Aorta (tissue), 5 donors: ENCODE results near the gene SBF2. TPM values are rescaled to one million over a fixed set of nuclear protein-coding genes. Genes with fewer than 3 reads are reported as not detected.
"Not testable (repeated sequence)": the region's sequence is repeated elsewhere in the genome, so short reads cannot be mapped to it uniquely, and the experiment has no call there.

Source experiments
- ATAC-seq: fragments of 200-7000 bp; cut with Tn5 transposase; one replicate; pipeline ENCODE4 v1.9.1; 2022; ENCODE audit warnings: moderate library complexity; ENCODE audit not compliant: low FRiP score
- DNase-seq, 2 donors: peaks; one replicate each; pipeline ENCODE4 v3.0.0-alpha.2; 2020
- H3K27ac ChIP-seq, 2 donors: one replicate each; pipeline ENCODE4 v1.5.1; 2013; ENCODE audit warnings: low read length in 2 of 2, mild to moderate bottlenecking in 2 of 2, moderate library complexity in 2 of 2, control low read depth in 1 of 2, inconsistent platforms in 1 of 2, low read depth in 1 of 2
- H3K27me3 ChIP-seq, 2 donors: one replicate each; pipeline ENCODE4 v1.6.1; 2013; ENCODE audit warnings: control low read depth in 1 of 2, low read length in 1 of 2, mild to moderate bottlenecking in 1 of 2, moderate library complexity in 1 of 2; ENCODE audit not compliant: insufficient read depth in 2 of 2, control insufficient read depth in 1 of 2
- H3K36me3 ChIP-seq, 2 donors: one replicate each; pipeline ENCODE4 v1.6.1; 2013; ENCODE audit warnings: control low read depth in 1 of 2, low read length in 1 of 2, mild to moderate bottlenecking in 1 of 2; ENCODE audit not compliant: insufficient read depth in 2 of 2, control insufficient read depth in 1 of 2
- H3K4me1 ChIP-seq, 2 donors: one replicate each; pipeline ENCODE4 v1.6.1; 2013; ENCODE audit warnings: low read length in 2 of 2, control low read depth in 1 of 2, mild to moderate bottlenecking in 1 of 2, moderate library complexity in 1 of 2; ENCODE audit not compliant: insufficient read depth in 2 of 2, control insufficient read depth in 1 of 2
- H3K4me3 ChIP-seq, 2 donors: one replicate each; pipeline ENCODE4 v1.5.1; 2013; ENCODE audit warnings: low read length in 2 of 2, control low read depth in 1 of 2, mild to moderate bottlenecking in 1 of 2
- H3K9me3 ChIP-seq: one replicate; pipeline ENCODE4 v1.6.1; 2013; ENCODE audit warnings: mild to moderate bottlenecking, low read length; ENCODE audit not compliant: control insufficient read depth
- WGBS, 2 donors: extraction: QIAGEN DNeasy Blood & Tissue Kit; methylation state at CpG; one replicate each; pipeline ENCODE4 v1.1.7; 2013; 5-methylcytosine and 5-hydroxymethylcytosine counted together
- intact Hi-C, 2 donors: fragments of 100-400 bp; cut with DNase I; formaldehyde crosslinking; loops; one replicate each; pipeline versions ENCODE4 v1.14.2 to v1.15.0; 2022
- polyA plus RNA-seq, 2 donors: library from polyadenylated mRNA; stranded (reverse); fragments of 200-250 nt; gene quantifications; one replicate each; pipeline ENCODE4 v1.2.3, GENCODE V29; 2013
- total RNA-seq, 2 donors: library from RNA; stranded (reverse); fragmentation: NEBNext Ultra II Directional; extraction: Animal tissue kit (Norgen Biotek cat#: 25700); gene quantifications; one replicate each; pipeline ENCODE4 v1.2.1, GENCODE V29; 2021
- donor health status: healthy with polysubstance abuse.
- donor health status: Bipolar disorder and iron deficiency.
- donor health status: DM: no; HTN: no; CAD: no.
- donor health status: DM: no; HTN: no; CAD: no.
- donor health status: DM: yes; HTN: yes; CAD: no.

SBF2 gene
- total and polyA plus RNA-seq, 4 donors, result 6.4 to 82.0 (median 47.6) TPM

DNA sequence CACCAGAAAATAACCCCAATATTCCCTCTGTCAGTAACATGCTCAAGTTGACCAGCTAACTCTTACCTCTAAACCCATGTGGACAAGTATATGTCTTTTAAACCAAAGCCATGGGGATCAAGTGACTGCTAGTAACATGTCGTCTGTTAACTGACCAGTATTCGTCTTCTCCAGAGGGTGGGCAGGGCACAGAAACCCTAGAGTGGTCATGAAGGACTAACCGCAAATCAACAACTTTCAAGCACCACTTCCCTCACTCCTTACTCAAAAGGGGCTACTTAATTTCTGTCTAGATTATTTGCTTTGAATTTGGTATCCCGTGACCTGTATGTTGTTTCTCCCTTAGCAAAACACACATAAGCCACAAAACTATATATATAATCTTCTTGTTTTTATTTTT lies 336.9 kb downstream of the SBF2 start:
- H3K4me1 ChIP-seq, result no peaks in the 10 kb centered on the region
- H3K36me3 ChIP-seq, result peaks cover 0 to 7% of the 10 kb centered on the region in 2 donors
- ATAC-seq, result no peak
- H3K4me3 ChIP-seq, result no peak overlapping the region
- no peaks in the 10 kb centered on the region for H3K9me3 ChIP-seq
- DNase-seq, result no peak
- 87 to 93% methylated on average over 4 of the region's 4 CpGs for WGBS, 2 donors
- no peaks in the 10 kb centered on the region for H3K27me3 ChIP-seq
- intact Hi-C loops, result no loop called here
- no peak overlapping the region for H3K27ac ChIP-seq

GRCh38 chr11:9956483-9956882 lies 337.5 kb downstream of the SBF2 start:
- intact Hi-C loops, result no loop called here
- peaks cover 0 to 7% of the 10 kb centered on the region in 2 donors for H3K36me3 ChIP-seq
- no peaks in the 10 kb centered on the region for H3K27me3 ChIP-seq
- H3K27ac ChIP-seq, result no peak overlapping the region
- H3K9me3 ChIP-seq, result no peaks in the 10 kb centered on the region
- ATAC-seq, result no peak
- H3K4me3 ChIP-seq, result no peak overlapping the region
- WGBS, 2 donors, result 90 to 92% methylated on average over 2 of the region's 2 CpGs
- DNase-seq, result no peak
- H3K4me1 ChIP-seq, result no peaks in the 10 kb centered on the region

DNA sequence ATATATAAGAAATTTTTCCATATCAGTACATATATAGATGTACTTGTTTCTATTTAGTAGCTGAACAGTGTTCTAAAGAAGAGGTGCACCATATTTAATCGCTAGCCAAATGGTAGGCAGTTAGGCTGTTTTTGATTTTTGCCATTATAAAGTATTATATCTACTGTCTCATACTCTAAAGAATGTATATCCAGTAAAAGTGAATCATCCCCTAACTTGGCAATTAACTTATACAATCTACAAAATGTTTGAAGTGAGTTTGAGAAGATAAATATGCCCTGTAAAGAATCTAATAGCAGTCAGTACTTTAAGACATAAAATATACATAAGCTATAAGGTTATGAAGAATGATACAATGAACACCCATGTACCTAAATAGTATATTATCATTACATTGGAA lies 338.6 kb downstream of the SBF2 start:
- intact Hi-C loops, result no loop called here
- Histone ChIP-seq H3K4me1 (no peaks in the 10 kb centered on the region), H3K36me3 (peaks cover 0 to 7% of the 10 kb centered on the region in 2 donors), H3K27me3 (no peaks in the 10 kb centered on the region), H3K27ac (no peak overlapping the region), H3K4me3 (no peak overlapping the region), H3K9me3 (no peaks in the 10 kb centered on the region)
- DNase-seq, result no peak
- no peak for ATAC-seq
- WGBS, 2 donors, result 95 to 97% methylated on average over 1 of the region's 1 CpG

DNA sequence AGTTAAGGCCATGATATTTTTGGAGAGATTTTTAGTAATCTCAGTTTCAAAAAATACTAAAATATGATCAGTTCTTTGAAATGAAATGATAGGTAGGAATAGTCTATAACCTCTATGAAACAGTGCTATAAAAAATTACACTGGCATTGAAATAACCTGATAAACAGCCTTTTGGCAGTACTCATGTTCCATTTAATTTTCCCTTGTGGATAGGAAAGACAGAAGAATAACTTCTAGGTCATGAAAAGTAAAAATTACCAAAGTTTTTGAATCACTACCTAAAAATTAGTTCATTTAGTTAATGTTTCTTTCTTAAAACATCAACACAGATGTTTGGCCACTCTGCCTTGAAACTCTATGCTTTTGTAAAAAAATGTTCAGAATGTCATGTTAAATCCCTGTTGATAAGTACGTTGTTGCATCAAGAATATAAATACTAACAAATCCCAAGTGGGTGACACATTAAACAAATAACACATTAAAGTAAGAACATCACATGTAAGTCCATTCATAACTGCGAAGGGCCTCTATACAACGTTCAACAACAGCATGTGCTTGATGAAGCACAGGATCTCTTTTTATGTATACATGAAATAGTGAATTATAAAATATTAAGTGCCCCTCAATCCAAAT lies 339.9 kb downstream of the SBF2 start:
- 53 to 54% methylated on average over 3 of the region's 3 CpGs for WGBS, 2 donors
- H3K4me3 ChIP-seq, result no peak overlapping the region
- intact Hi-C loops, result no loop called here
- no peaks in the 10 kb centered on the region for H3K4me1 ChIP-seq
- H3K27ac ChIP-seq, result no peak overlapping the region
- ATAC-seq (no peak), DNase-seq (no peak)
- H3K9me3 ChIP-seq, result no peaks in the 10 kb centered on the region
- no peaks in the 10 kb centered on the region for H3K27me3 ChIP-seq
- peaks cover 0 to 7% of the 10 kb centered on the region in 2 donors for H3K36me3 ChIP-seq

- WGBS, 2 donors, result 93 to 94% methylated on average over 3 of the region's 3 CpGs
- DNase-seq (no peak), ATAC-seq (no peak)
- Histone ChIP-seq H3K36me3 (no peaks in the 10 kb centered on the region), H3K9me3 (no peaks in the 10 kb centered on the region), H3K4me3 (no peak overlapping the region), H3K27ac (no peak overlapping the region), H3K4me1 (no peaks in the 10 kb centered on the region), H3K27me3 (no peaks in the 10 kb centered on the region)
- intact Hi-C loops, result no loop called here
Observed at GRCh38 chr11:9952511-9953196, 341.4 kb downstream of the SBF2 start.

DNA sequence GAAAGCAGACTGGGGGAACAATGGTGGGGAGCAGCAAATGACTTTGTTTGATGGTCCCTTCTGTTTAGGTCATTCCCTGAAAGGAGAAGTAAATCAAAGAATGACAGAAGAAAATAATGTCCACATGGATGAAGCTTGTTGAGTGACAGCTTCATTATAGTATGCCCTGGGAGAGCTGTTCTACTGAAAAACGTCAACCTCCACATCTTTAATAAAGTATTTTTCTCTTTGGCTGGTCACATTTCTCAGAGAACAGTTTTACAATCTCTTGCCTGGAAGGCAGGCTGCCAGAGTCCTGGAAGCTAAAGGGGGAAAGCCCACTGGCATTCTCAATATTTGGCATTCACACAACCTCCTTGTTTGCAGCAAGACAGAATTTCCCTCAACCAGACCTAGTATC lies 342.2 kb downstream of the SBF2 start:
- H3K36me3 ChIP-seq, result no peaks in the 10 kb centered on the region
- intact Hi-C loops, result no loop called here
- H3K4me1 ChIP-seq, result no peaks in the 10 kb centered on the region
- H3K4me3 ChIP-seq, result no peak overlapping the region
- no peak for ATAC-seq
- no peak overlapping the region for H3K27ac ChIP-seq
- no peaks in the 10 kb centered on the region for H3K27me3 ChIP-seq
- DNase-seq, result no peak
- WGBS, 2 donors, result 7% methylated on average over 1 of the region's 1 CpG
- no peaks in the 10 kb centered on the region for H3K9me3 ChIP-seq

- no peaks in the 10 kb centered on the region for H3K9me3 ChIP-seq
- no peak for ATAC-seq
- no peak for DNase-seq
- no peak overlapping the region for H3K4me3 ChIP-seq
- H3K27ac ChIP-seq, result no peak overlapping the region
- intact Hi-C loops, result no loop called here
- H3K27me3 ChIP-seq, result no peaks in the 10 kb centered on the region
- H3K4me1 ChIP-seq, result no peaks in the 10 kb centered on the region
- H3K36me3 ChIP-seq, result no peaks in the 10 kb centered on the region
- WGBS, 2 donors, result 96 to 97% methylated on average over 3 of the region's 3 CpGs
Observed at GRCh38 chr11:9950462-9950861, 343.6 kb downstream of the SBF2 start.

DNA sequence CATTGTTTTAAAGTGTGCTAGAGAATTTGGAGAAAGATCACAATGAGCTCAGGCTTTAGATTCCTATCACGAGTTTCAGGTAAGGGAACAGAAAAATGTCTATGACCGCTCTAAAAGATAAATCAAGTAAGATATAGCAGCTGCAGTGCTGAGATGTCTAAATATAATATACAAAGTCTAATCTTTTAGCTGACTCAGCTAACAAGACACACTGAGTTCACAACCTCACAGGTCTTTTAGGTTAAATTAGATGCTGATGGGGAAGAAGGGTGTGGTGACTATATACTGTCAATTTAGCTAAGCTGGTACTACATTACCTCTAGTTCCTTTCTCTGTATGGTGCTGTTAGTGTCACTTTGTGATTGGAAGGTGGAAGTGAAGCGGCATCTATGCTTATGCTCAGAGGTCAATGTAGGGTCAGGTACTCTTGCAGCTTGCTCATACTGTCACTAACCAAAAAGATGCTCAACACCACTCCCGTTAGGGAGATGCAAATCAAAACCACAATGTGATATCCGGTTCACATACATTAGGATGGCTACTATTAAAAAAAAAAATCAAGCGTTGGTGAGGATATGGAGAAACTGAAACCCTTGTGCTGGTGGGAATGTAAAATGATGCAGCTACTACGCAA lies 346.7 kb downstream of the SBF2 start:
- Histone ChIP-seq H3K4me3 (no peak overlapping the region), H3K27me3 (no peaks in the 10 kb centered on the region), H3K9me3 (no peaks in the 10 kb centered on the region), H3K4me1 (no peaks in the 10 kb centered on the region), H3K36me3 (no peaks in the 10 kb centered on the region), H3K27ac (no peak overlapping the region)
- DNase-seq (no peak), ATAC-seq (no peak)
- intact Hi-C loops, result no loop called here
- 93 to 95% methylated on average over 7 of the region's 7 CpGs for WGBS, 2 donors

DNA sequence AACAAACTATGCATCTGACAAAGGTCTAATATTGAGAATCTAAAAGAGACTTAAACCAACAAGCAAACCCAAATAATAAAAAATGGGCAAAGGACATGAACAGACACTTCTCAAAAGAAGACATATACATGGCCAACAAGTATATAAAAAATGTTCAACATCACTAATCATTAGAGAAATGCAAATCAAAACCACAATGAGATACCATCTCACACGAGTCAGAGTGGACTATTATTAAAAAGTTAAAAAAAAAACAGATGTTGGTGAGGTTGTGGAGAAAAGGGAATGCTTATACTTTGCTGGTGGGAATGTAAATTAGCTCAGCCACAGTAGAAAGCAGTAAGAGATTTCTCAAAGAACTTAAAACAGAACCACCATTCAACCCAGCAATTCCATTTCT lies 348.3 kb downstream of the SBF2 start:
- ATAC-seq, DNase-seq, H3K9me3 ChIP-seq, H3K27me3 ChIP-seq, H3K4me3 ChIP-seq, intact Hi-C loops, H3K36me3 ChIP-seq, H3K27ac ChIP-seq, H3K4me1 ChIP-seq: not testable (repeated sequence)
- 91 to 97% methylated on average over 1 of the region's 1 CpG for WGBS, 2 donors
